Astrocyte (in vitro differentiated cells and primary cell): ENCODE results near the gene TBX5. TPM values are rescaled to one million over a fixed set of nuclear protein-coding genes. Genes with fewer than 3 reads are reported as not detected.

ENCODE experiments used
- DNase-seq: peaks from one replicate; pipeline ENCODE4 v3.0.0-alpha.2; 2010; ENCODE audit warnings: low read depth
- FAIRE-seq: peaks from 2 replicates; lab custom pipeline; 2011; peaks lifted over from hg19 to GRCh38; lab: Jason Lieb, UNC
- H2AFZ ChIP-seq: 2 replicates; pipeline ENCODE4 v1.6.0; 2012; ENCODE audit warnings: low read depth, low read length, inconsistent platforms
- H3K27ac ChIP-seq: 2 replicates; pipeline ENCODE4 v1.5.1; 2011; ENCODE audit warnings: low read depth, low read length, inconsistent platforms
- H3K27me3 ChIP-seq: 2 replicates; pipeline ENCODE4 v1.6.0; 2011; ENCODE audit warnings: low read length, inconsistent platforms; ENCODE audit not compliant: insufficient read depth
- H3K36me3 ChIP-seq: 2 replicates; pipeline ENCODE4 v1.5.1; 2011; ENCODE audit warnings: low read length, inconsistent platforms; ENCODE audit not compliant: insufficient read depth
- H3K4me1 ChIP-seq: 2 replicates; pipeline ENCODE4 v1.5.1; 2011; ENCODE audit warnings: low read length, inconsistent platforms; ENCODE audit not compliant: insufficient read depth
- H3K4me2 ChIP-seq: 2 replicates; pipeline ENCODE4 v1.6.0; 2012; ENCODE audit warnings: low read length, inconsistent platforms
- H3K4me3 ChIP-seq: 2 replicates; pipeline ENCODE4 v1.5.1; 2011; ENCODE audit warnings: low read depth, mild to moderate bottlenecking, low read length, inconsistent platforms; ENCODE audit not compliant: insufficient read depth
- H3K79me2 ChIP-seq: 2 replicates; pipeline ENCODE4 v1.6.0; 2012; ENCODE audit warnings: mild to moderate bottlenecking, low read length, inconsistent platforms; ENCODE audit not compliant: insufficient read depth
- H3K9ac ChIP-seq: 2 replicates; pipeline ENCODE4 v1.6.0; 2012; ENCODE audit warnings: mild to moderate bottlenecking, low read length, inconsistent platforms
- H3K9me3 ChIP-seq: 2 replicates; pipeline ENCODE4 v1.5.1; 2012; ENCODE audit warnings: low read depth, mild to moderate bottlenecking, low read length, inconsistent platforms; ENCODE audit not compliant: insufficient read depth
- H4K20me1 ChIP-seq: 2 replicates; pipeline ENCODE4 v1.6.0; 2012; ENCODE audit warnings: low read length, inconsistent platforms; ENCODE audit not compliant: insufficient read depth
- H3K27ac Mint-ChIP-seq: one replicate; pipeline ENCODE4 v1.8.0; 2021; ENCODE audit warnings: mild to moderate bottlenecking, mixed read lengths; ENCODE audit not compliant: unreplicated experiment
- H3K27me3 Mint-ChIP-seq: one replicate; pipeline ENCODE4 v1.8.0; 2021; ENCODE audit warnings: low read depth, mixed read lengths; ENCODE audit not compliant: unreplicated experiment
- H3K36me3 Mint-ChIP-seq: one replicate; pipeline ENCODE4 v1.8.0; 2021; ENCODE audit warnings: low read depth, mixed read lengths; ENCODE audit not compliant: unreplicated experiment
- H3K4me1 Mint-ChIP-seq: one replicate; pipeline ENCODE4 v1.8.0; 2021; ENCODE audit warnings: low read depth, mixed read lengths; ENCODE audit not compliant: unreplicated experiment
- H3K4me3 Mint-ChIP-seq: one replicate; pipeline ENCODE4 v1.8.0; 2021; ENCODE audit warnings: mild to moderate bottlenecking, moderate library complexity, mixed read lengths; ENCODE audit not compliant: unreplicated experiment
- H3K9me3 Mint-ChIP-seq: one replicate; pipeline ENCODE4 v1.8.0; 2021; ENCODE audit warnings: mild to moderate bottlenecking, mixed read lengths; ENCODE audit not compliant: unreplicated experiment
- CTCF ChIP-seq: IDR thresholded peaks from 2 replicates; pipeline ENCODE4 v1.5.1; 2011; ENCODE audit warnings: low read depth, mild to moderate bottlenecking, inconsistent platforms, low read length, moderate library complexity; ENCODE audit not compliant: insufficient read depth
- EZH2 ChIP-seq: IDR thresholded peaks from 2 replicates; pipeline ENCODE4 v1.6.1; 2012; ENCODE audit warnings: mild to moderate bottlenecking, low read length, inconsistent platforms; ENCODE audit not compliant: insufficient read depth
- total RNA-seq: library from RNA; stranded (reverse); gene quantifications from 2 replicates; pipeline ENCODE4 v1.2.1, GENCODE V29; 2021

Gene TBX5
- total RNA-seq, 1 donor from 2014 or later: not detected

GRCh38 chr12:114391088-114391487 lies 14.9 kb downstream of the TBX5 start:
- no peaks in the 10 kb centered on the region for H3K9me3 ChIP-seq
- H3K4me3 ChIP-seq: no peak overlapping the region
- H4K20me1 ChIP-seq: no peaks in the 10 kb centered on the region
- H3K4me1 ChIP-seq: no peaks in the 10 kb centered on the region
- FAIRE-seq (no peak), DNase-seq (peak; percentile 27)
- no peaks in the 10 kb centered on the region for H3K36me3 ChIP-seq
- Mint-ChIP-seq H3K9me3 (no peaks in the 10 kb centered on the region), H3K27me3 (peaks cover 65% of the 10 kb centered on the region), H3K36me3 (no peaks in the 10 kb centered on the region), H3K4me1 (no peaks in the 10 kb centered on the region), H3K4me3 (no peak overlapping the region), H3K27ac (no peak overlapping the region)
- H3K4me2 ChIP-seq: no peak overlapping the region
- H3K79me2 ChIP-seq: no peaks in the 10 kb centered on the region
- no peak overlapping the region for H3K9ac ChIP-seq
- no peak overlapping the region for H3K27ac ChIP-seq
- H3K27me3 ChIP-seq: peaks cover 30% of the 10 kb centered on the region
- no peak overlapping the region for H2AFZ ChIP-seq
- no peak for TF ChIP-seq EZH2
- no peak for TF ChIP-seq CTCF

- no peaks in the 10 kb centered on the region for H3K79me2 ChIP-seq
- FAIRE-seq: no peak
- Mint-ChIP-seq H3K4me1 (no peaks in the 10 kb centered on the region), H3K4me3 (no peak overlapping the region), H3K27ac (no peak overlapping the region), H3K9me3 (no peaks in the 10 kb centered on the region), H3K36me3 (no peaks in the 10 kb centered on the region), H3K27me3 (peaks cover 40% of the 10 kb centered on the region)
- peak; percentile 19 for DNase-seq
- no peaks in the 10 kb centered on the region for H3K27me3 ChIP-seq
- no peak overlapping the region for H2AFZ ChIP-seq
- H3K27ac ChIP-seq: no peak overlapping the region
- no peak overlapping the region for H3K4me3 ChIP-seq
- H4K20me1 ChIP-seq: no peaks in the 10 kb centered on the region
- H3K4me1 ChIP-seq: no peaks in the 10 kb centered on the region
- H3K36me3 ChIP-seq: no peaks in the 10 kb centered on the region
- H3K4me2 ChIP-seq: no peak overlapping the region
- H3K9me3 ChIP-seq: no peaks in the 10 kb centered on the region
- TF ChIP-seq EZH2 (no peak), CTCF (no peak)
- no peak overlapping the region for H3K9ac ChIP-seq
Observed at GRCh38 chr12:114384739-114385138, 21.2 kb downstream of the TBX5 start.

GRCh38 chr12:114381177-114381576 lies 24.8 kb downstream of the TBX5 start:
- Mint-ChIP-seq H3K27me3 (peaks cover 51% of the 10 kb centered on the region), H3K4me3 (no peak overlapping the region), H3K36me3 (no peaks in the 10 kb centered on the region), H3K4me1 (no peaks in the 10 kb centered on the region), H3K9me3 (no peaks in the 10 kb centered on the region), H3K27ac (no peak overlapping the region)
- no peak overlapping the region for H3K4me3 ChIP-seq
- H3K9me3 ChIP-seq: no peaks in the 10 kb centered on the region
- H3K4me2 ChIP-seq: no peak overlapping the region
- H3K4me1 ChIP-seq: no peaks in the 10 kb centered on the region
- H3K36me3 ChIP-seq: no peaks in the 10 kb centered on the region
- H2AFZ ChIP-seq: no peak overlapping the region
- H3K79me2 ChIP-seq: no peaks in the 10 kb centered on the region
- TF ChIP-seq EZH2: no peak
- TF ChIP-seq CTCF: no peak
- H3K27ac ChIP-seq: no peak overlapping the region
- no peaks in the 10 kb centered on the region for H4K20me1 ChIP-seq
- no peaks in the 10 kb centered on the region for H3K27me3 ChIP-seq
- H3K9ac ChIP-seq: no peak overlapping the region
- DNase-seq (no peak), FAIRE-seq (no peak)
